Renal cortex interstitium (tissue), 11 donors: Measurements from ENCODE around the gene FCN2. TPM values are rescaled to one million over a fixed set of nuclear protein-coding genes. Genes with fewer than 3 reads are reported as not detected.

Source experiments
- DNase-seq, 11 donors: peaks; one replicate each; pipeline ENCODE4 v3.0.0-alpha.2; 2013; ENCODE audit warnings: low read depth in 9 of 11, low spot score in 4 of 11; ENCODE audit errors: extremely low read depth in 1 of 11
- polyA plus RNA-seq, 3 donors: library from polyadenylated mRNA; unstranded; fragments of 120-200 nt; gene quantifications; one replicate each; pipeline ENCODE4 v1.2.1, GENCODE V29; 2013; ENCODE audit not compliant: insufficient read length in 3 of 3

FCN2 gene
- polyA plus RNA-seq, 3 donors: 0.41 to 0.93 (median 0.52) TPM

GRCh38 chr9:134896834-134897583, 16.4 kb downstream of the FCN2 start:
- no peak for DNase-seq

DNA sequence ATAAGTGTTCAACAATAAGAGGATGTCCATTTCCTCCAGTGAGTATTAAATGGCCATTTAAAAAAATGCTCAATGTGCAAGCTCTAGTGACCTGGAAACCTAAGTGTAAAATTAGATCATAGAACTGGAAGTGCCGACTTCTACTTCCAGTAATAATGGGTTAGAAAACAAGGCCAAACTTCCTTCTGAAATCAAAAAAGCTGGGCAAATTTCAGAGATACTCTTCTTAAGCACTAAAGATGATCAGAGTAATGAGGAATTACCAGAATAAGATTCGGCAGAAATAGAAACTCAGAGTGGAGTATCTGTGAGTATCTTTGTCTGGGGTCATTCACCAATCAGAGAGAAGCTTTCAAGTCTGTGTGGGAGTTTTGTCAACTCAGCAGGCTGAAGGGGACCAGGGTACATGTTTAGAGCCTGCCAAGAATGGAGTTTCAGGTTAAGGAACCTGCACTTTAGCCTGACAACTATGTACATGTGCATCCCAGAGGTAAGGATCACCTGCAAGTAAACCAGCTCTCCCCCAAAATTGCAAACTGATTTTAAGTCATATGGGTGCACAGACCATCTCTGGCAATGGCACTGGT, 17.1 kb downstream of the FCN2 start:
- no peak for DNase-seq

DNA sequence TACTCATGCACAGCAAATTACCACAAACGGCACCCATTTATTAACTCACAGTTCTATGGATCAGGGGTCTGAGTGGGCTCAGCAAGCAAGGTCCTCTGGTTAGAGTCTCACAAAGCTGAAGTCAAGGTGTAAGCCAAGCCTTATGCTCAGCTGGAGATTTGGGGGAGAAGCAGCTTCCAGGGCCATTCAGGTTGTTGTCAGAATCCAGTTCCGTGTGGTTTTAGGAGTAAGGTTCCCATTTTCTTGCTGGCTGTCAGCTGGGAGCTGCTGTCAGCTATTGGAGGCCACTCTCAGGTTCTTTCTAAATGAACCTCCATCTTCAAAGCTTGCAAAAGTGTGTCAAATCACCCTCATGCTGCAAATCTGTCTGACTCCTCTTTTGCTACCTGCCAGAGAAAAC, 17.7 kb downstream of the FCN2 start:
- DNase-seq: no peak

DNA sequence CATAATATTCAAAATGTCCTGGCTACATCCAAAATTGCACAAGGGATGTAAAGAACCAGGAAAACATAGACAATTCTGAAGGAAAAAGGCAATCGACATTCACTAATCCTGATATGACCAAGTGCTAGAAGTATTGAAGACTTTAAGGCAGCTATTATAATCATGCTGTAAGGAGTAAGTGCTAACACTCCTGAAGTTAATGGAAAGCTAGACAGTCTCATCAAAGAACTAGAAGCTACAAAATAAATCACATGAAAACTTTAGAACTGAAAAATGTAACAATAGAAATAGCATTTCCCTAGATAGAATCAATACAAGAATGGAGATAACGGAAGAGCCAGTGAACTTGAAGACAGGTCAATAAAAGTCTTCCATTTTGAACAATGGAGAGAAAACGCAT, 18.6 kb downstream of the FCN2 start:
- DNase-seq: no peak

- no peak for DNase-seq
Observed at GRCh38 chr9:134899818-134900217, 19.2 kb downstream of the FCN2 start.

GRCh38 chr9:134902936-134903335, 22.3 kb downstream of the FCN2 start:
- no peak for DNase-seq

- DNase-seq: no peak
Observed at GRCh38 chr9:134908524-134909309, 28.1 kb downstream of the FCN2 start.

GRCh38 chr9:134909511-134910481, 29.2 kb downstream of the FCN2 start:
- no peak for DNase-seq

DNA sequence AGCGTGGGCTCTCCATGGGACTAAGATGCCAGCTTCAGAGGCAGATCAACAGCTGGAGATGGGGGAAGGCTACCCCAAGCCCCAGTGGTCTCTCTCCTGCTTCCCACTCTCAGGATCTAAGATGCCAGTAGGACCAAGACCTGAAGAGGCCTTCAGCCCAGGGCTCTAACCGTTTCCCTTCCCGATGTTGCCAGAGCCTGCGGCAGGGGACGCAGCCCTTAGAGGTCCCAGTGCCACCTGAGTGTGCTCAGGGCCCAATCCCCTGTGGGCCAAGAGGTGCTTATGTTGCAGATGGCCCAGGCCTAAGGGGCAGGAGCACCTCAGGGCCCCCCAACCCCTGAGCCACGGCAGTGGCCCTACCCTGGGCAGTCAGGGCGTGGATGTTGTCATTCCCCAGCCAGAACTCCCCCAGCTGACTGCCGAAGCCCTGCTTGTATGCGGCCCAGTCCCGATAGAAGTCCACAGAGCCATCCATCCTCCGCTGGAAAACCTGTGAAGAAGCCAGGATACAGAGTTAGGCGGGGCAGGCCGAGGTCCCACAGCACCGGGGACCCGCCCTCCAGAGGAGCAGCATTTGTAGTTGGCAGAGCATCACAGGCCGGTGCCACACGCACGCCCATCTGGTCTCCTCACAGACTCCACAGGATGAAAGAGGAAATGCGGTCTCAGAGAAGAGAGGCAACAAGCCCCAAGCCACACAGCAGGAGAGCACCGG, 31.7 kb downstream of the FCN2 start:
- no peak for DNase-seq

- DNase-seq: no peak
Observed at GRCh38 chr9:134913041-134913712, 32.6 kb downstream of the FCN2 start.

- DNase-seq: no peak
Observed at GRCh38 chr9:134913713-134914500, 33.3 kb downstream of the FCN2 start.

GRCh38 chr9:134914501-134914834, 33.9 kb downstream of the FCN2 start:
- DNase-seq: no peak

- DNase-seq: no peak
Observed at GRCh38 chr9:134915046-134915985, 34.7 kb downstream of the FCN2 start.

GRCh38 chr9:134916161-134916665, 35.6 kb downstream of the FCN2 start:
- no peak for DNase-seq

DNA sequence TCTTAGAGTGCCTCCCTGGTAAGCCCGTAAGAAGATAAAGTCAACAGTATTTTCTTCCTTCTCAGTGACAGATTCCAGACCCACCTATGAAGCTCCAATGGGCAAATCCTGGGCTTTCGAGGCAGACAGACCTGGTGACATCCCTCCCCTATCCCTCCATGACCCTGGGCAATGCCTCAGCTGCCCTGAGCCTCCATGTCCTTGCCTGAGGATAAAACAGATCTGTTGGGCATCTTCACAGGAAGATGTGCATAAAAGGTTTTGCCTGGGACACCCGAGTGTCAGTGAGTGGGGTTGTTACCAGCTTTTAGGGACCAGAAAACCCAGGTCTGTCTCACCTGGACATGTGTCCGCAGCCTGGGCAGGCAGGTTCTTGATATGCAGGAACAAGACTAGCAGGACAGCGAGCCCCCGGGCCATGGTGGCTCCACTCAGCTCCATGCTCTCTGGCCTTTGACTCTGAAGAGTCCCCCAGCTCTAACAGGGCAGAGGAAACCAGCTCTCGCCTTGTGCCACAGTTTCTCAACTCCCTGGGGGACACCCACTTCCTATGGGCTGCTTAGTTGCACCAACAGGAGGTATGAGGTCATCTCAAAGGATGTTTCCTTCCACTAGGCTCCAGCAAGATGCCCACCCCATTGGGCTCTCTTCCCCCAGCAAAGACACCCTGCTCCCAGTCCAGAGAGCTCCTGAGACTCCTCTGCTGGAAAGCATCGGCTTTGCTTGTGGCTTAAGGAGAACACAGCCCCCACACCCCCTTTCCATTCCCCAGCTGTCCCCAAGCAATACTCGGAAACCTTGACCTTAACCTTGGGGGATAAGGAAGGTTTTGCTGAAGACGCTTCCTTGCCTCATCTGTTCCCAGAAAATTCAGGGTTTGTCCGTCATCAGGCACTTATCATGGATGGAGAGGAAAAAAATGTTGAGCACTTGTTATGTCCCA, 37.1 kb downstream of the FCN2 start, which contains the start of gene FCN1:
Gene FCN1 (minus strand): TSS at position 482 of the 943 bp plus-strand sequence. CDS start 41 bp downstream, at position 441.
- no peak for DNase-seq
